GM12872 (cell line): ENCODE data around the gene NTNG2.

Experiments
- CTCF ChIP-seq: IDR thresholded peaks from 3 replicates; pipeline ENCODE4 v1.5.1; 2011; ENCODE audit warnings: low read depth, mild to moderate bottlenecking, low read length, moderate library complexity; ENCODE audit not compliant: insufficient read depth

The NTNG2 gene

GRCh38 chr9:132250324-132251262 lies 88.7 kb downstream of the NTNG2 start:
- no peak for TF ChIP-seq CTCF

GRCh38 chr9:132260846-132261245 lies 99.0 kb downstream of the NTNG2 start:
- no peak for TF ChIP-seq CTCF

GRCh38 chr9:132266017-132266416 lies 104.2 kb downstream of the NTNG2 start:
- no peak for TF ChIP-seq CTCF

GRCh38 chr9:132267660-132268059 lies 105.8 kb downstream of the NTNG2 start:
- TF ChIP-seq CTCF = no peak

GRCh38 chr9:132268725-132269352 lies 107.0 kb downstream of the NTNG2 start:
- TF ChIP-seq CTCF = peak; percentile 88

GRCh38 chr9:132274861-132275260 lies 113.0 kb downstream of the NTNG2 start:
- TF ChIP-seq CTCF = no peak

- TF ChIP-seq CTCF = no peak
Observed at GRCh38 chr9:132283165-132283564, 121.3 kb downstream of the NTNG2 start.
